ENCODE data around the gene NAALADL2.
"Not testable (repeated sequence)": the region's sequence is repeated elsewhere in the genome, so short reads cannot be mapped to it uniquely, and the experiment has no call there.

Gene NAALADL2

DNA sequence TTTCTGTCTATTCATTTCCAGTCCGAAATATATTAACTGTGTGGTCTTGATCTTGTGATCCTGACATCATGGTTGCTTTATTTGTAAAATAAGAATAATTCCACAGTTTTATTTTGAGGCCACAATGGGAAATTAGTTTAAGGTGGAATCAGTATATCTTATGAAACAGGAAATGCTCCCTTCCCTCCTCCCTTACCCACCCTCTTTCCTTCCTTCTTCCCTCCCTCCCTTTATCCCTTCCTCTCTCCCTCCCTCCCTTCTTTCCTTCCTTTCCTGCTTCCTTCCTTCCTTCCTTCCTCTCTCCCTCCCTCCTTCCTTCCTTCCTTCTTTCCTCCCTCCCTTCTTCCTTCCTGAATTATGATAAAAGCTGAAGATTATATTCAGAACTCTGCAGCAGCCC is 452.3 kb downstream of the NAALADL2 start:
- no peak for DNase-seq (ENCODE audit: low read depth)

DNA sequence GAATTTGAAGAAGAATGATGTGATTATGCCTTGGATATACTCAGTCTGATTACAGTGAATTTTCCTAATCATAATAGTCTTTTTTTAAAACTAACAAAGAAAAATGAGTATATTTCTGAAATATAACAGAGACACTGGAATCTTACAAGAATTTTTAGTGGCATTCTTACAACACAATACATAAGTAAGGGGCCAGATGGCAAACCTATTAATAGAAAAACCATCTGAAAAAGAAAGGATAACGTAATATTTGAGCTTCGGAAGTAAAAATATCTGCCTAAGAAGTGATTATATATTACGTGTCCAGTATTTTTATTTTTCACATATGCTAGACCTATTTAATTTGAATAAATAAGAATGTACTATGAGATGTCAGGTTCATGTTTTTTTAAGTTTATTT is 452.8 kb downstream of the NAALADL2 start:
- no peak for DNase-seq (ENCODE audit: low read depth)

DNA sequence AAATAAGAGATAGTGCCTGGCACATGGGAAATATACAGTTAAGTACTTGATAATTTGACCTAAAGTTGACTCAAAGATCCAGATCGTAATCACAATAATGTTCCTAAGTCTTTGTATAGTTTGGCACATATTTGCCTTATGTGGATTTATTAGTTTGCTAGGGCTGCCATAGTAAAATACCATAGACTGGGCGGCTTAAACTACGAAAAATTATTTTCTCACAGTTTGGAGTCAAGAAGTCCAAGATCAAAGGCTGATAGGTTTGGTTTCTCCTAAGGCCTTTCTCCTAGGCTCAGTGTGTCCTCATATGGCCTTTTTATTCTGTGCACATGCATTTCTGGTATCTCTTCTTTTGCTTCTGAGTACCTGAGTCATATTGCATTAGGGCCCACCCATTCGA is 453.7 kb downstream of the NAALADL2 start:
- DNase-seq (ENCODE audit: low read depth) = no peak

DNA sequence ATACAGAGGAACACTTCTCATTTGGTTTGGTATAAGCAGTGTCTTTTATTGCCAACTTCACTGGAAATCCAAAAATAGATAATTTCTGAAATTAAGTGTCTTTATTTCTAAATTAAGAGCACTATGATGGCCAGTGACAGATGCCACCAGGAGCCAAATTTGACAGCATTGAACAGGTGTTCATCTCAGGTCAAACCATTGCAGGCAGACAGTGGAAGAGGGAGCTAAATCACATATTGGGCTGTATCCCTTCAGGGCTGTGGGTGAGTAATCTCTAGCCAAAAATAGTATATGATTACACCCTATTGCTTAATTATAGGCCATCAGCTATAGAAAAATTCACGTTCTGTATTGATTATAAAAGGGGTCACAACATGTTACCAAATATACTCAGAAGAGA is 457.7 kb downstream of the NAALADL2 start:
- DNase-seq (ENCODE audit: low read depth) = no peak

DNA sequence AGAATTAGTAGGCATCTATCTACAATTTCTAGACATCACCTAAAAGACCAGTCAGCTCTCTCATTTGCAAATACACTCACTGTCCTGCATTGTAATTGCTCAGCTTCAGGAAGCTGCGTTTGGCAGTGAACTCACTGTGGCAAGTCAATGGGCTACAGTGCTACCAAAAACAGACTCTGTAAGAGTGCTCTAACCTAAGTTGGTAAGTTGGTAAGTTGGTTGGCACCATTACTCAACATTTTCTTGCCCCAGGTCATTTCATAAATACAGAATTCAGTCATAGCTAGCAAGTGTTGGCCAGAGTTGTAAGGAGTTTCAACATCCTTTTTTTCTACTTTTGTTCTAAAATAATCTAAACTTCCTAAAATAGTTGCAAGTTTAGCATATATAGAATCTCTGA is 466.3 kb downstream of the NAALADL2 start:
- DNase-seq (ENCODE audit: low read depth) = no peak

DNA sequence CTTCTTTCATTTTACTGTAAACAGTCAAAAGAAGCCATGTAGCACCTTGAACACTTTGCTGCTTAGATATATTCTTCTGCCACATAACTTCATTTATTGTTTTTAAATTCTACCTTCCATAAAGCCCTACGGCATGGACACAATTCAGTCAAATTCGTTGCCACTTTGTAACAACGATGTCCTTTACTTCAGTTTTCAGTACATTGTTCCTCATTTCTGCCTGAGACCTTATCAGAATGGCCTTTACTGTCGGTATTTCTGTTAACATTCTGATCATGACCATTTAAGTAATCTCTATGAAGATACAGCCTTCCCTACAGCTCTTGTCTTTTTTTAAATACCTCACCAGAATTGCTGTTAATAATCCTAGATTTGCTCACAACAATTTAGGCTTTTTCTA is 466.9 kb downstream of the NAALADL2 start:
- no peak for DNase-seq (ENCODE audit: low read depth)

DNA sequence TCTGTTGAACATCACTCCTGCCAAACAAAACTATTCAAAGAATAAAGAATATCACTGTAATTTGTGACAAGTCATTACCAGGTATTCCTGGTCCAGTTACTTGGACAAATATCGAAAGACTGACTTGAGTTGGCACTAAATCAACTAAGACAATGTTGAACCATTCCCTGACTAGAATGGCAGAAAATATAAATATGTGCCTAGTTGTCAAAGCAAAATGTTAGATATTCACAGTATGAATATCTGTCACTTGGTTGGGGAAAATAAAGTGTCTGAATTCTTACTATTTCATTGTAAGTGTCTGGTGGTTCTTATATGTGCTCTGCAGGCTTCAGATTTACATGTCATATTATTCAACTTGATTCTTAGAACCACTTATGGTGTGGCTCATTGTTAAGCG is 470.2 kb downstream of the NAALADL2 start:
- DNase-seq (ENCODE audit: low read depth) = no peak

DNA sequence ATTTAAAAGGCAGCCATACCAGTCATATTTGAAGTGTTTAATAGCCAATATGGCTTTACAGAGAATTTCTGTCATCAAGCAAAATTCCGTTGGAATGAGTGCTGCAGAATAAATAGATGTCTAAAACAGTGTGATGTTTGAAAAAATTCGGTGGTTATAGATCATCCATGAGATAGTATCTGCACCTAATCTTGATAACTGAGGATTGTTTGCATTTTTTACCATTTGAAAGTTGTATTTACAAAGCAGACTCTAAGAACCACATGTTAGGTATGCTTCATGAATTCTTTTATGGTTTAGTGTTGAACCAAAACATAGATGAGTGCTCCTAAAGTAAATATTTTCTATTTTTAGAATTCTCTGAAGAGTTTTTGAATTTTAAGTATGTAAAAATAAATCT is 476.1 kb downstream of the NAALADL2 start:
- DNase-seq (ENCODE audit: low read depth) = no peak

DNA sequence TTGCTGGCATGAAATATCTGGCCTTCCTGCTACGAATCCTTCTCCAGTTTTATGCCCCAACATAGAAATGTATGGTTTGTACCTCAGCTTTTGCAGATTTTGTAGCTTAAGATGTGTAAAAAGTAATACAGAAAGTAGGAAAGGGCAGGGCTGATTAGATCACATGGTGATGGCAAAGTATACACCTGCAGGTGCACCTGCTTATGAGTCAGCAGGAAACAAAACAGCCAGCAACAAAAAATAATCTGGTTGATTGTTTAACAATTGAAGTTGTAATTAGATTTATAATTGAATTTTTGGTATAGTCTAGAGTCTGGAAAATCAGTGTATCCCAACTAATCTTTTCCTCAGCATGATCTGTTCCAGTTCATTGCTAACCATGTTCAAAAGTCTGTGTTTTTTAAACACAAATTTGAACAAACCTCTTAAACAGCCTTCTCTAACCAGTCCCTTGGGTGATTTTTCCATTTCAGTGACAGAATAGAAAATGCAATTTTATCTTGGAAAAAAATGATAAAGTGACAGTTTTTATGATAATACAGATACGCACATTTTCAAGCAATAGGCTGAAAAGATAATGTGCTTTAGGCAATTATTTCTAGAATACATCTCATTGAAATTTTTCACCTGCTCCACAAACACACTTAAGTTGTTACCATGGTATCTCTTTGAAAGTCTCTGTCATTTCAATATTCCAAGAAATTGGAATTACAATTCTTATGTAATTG is 477.4 kb downstream of the NAALADL2 start:
- DNase-seq (ENCODE audit: low read depth) = no peak

DNA sequence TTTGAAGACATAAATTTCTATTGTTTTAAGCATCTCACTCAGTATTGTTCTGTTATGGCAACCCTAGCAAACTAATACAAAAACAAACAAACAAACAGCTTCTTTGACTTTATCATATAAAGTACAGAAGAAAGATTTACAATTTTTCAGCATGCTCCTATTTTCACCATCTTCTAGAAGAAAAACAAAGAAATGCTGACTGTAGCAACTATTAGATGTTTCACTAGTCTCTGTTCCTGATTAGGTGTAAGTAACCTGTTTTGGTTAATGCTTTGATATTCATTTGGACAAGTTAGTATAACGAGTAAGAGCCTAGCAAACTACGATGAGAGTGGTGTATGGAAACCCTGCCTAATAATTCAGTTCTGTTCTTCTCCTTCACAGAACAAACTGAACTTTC is 478.5 kb downstream of the NAALADL2 start:
- DNase-seq (ENCODE audit: low read depth) = no peak

DNA sequence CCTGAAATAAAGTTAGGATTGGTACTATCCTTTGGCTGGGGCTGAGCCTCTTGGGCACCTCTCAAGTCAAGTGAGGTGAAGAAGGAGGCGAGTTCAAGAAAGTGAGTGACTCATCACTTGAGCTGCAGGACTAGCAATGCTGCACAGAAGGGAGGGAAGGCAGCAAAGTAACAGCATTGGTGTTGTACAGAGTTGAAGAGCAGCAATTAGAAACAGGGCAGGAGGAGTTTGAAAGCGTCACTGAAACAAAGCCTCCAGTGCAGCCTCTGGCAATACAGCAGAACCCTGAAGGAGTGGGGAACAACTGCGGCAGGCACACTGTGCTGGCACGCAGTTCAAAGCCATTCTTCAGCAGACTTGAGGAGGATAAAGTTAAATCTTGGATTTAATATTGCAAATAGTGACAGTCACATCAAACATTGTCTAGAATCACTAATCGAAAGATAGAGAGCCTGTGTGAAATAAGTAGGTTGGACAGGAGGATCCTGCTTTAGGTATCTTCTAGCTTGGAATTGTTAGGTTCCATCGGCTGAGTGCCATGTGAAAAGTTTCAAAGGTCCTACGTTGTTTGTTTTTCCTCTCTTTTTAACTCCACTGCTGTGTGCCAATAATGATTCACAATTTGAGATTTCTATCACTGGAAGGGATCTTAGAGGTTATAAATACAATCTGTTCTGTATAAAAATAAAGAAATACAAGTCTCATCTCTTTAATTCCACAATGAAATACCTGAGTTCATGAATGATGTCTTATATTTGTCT is 479.8 kb downstream of the NAALADL2 start:
- no peak for DNase-seq (ENCODE audit: low read depth)

DNA sequence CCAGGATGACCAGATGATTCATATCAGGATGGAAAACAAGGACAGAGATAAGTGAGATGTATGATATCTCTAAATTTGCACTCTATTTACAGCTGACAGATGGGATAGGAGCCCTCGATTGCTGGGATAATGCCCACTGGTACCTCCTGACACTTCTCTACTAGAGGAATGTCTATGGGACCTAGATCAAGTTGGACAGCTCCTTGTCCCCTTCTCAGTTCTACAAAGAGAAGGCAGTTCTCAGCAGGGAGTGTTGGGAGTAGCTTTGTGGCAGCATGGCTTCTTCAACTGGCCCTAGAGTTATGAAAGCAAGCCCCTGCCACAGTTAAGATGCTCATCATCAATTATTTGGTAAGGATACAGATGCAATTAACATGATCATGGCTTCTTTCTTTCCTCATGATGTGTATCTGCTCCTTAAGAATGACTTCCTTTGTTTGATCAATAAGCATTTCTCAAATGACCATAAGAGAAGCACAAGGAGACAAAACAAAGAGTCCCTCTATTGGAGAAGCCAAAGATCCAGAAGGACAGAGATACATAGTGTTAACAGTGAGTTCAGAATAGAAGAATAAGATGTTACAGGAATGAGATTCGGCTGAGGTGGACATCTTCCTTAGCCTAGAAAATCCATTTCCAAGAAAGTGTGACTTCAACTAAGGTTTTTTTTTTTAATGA is 481.3 kb downstream of the NAALADL2 start:
- DNase-seq (ENCODE audit: low read depth) = no peak

DNA sequence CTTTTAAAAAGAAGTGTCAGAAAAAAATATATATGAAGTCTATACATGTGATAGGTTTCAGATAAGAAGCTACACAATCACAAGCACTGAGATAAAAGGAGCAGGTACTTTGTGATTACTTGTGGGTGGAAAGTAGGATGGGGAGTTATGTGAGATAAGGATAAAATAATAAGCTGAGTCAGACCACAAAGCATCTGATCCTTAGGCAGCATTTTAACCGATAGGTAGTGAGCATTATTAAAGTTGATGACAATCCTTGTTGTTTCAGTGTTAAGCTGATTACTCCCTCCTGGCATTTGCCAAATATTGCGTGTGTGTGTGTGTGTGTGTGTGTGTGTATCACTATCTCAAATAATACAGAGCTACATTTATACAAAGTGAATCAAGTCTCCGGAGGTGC is 483.1 kb downstream of the NAALADL2 start:
- no peak for DNase-seq (ENCODE audit: low read depth)

DNA sequence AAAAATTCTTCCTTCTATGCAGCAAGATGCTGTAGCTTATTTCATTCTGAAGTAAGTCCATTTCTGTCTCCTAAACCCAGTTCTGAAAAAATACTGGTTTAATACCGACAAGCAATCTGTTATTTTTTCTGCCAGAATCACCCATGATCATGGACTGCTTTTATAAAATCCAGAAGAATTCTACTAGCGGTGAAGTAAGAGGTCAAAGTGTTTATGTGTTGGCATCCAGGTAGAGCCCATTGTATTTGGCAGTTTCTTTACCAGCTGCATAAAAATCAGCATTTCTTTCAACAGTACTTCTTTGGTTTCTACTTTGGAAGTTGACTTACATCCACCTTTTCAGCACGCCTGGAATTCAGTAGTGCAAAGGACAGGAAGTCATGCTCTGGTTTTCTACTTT is 484.8 kb downstream of the NAALADL2 start:
- DNase-seq (ENCODE audit: low read depth) = no peak

DNA sequence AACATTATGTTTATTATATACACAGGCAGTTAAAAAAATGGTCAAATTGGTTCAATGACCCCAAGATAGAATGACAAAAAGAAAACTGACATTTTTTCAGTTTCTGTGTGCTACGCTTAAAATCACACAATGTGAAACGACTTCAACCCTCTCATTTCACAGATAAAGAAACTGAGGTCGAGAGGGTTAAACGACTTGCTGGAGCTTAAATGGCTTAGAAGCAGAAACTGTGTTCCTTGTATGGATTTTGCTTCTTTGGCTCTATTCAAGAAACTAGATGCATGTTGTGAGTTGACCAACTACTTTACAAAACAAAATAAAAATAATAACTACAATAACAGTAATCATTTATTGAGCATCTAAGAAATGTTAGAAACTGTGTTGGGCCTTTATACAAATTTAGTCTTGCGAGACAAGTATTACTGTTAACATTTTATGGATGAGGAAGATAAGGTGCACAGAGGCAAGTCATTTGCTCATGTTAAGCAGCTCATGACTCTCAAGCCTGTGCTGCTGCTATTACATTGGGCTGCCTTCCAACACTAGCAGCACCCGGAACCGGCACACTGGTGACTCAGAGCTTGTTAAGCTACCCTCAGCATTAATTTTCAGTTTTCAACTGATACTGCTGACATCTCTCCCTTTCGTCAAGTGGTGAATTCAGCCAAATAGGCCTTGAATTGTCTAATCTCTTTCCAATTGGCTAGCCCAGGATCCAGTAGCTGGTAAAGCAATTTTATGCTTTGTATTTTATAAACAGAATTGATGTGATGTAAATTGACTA is 487.6 kb downstream of the NAALADL2 start:
- no peak for DNase-seq (ENCODE audit: low read depth)

DNA sequence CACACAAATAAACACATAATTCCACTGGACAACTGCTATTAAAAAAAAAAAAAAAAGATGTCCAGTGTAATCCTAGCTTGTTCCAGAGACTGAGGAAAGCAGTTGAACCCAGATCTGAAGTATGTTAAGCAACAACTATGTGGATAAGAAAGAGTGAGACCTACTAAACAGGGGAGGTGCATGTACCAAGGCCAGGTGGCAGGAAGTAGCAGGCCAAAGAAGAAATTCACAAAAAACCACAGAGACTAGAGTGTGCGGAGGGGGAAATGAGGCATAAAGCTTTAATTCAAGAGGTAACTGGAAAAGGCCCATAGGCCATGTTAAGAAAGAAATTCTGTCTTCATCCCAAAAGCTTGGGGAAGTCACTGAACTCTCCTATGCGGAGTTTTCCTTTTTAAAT is 490.0 kb downstream of the NAALADL2 start:
- no peak for DNase-seq (ENCODE audit: low read depth)

DNA sequence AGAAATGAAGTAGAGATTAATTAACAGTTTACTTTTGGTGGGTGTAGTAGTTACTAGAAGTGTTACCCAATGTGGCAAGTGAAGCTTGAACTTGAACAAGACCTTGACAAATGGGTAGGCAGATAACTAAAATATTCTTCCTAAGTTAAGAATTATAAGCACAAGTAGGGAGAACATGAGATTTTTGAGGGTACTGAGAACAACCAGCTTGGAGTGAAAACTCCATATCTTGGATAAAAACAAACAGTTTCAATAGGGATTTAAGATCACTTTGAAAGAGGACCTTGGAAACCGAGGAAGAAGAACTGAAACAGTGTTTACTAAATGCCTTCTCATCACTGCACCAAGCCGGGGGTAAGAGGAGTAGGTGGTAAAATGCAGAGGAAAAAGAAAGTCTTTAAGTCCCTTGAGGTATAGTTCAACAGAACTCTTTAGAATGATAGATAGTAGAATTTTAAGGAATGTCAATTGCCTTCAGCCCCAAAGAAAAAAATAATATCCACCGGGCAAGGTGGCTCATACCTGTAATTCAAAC is 496.7 kb downstream of the NAALADL2 start:
- DNase-seq (ENCODE audit: low read depth) = no peak

DNA sequence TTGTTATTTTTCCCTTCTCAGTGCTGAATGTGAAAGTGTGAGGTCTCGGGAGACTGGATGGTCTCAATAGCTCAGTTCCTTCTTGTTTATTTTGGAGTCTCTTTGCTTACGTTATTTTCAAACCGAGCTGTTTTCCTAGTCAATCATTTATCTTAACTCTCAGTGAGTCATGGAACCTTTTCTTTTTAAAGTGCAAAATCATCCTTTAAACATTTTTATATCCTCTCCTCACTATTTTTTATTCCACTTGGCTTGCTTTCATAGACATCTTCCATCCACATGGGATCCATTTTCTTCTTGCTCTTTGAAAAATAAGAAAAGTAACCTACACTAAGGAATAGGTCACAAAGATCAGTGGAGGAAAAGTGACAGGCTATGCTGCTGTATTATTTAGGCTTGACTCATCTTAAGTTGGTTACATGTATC is 497.8 kb downstream of the NAALADL2 start:
- DNase-seq (ENCODE audit: low read depth) = no peak

DNA sequence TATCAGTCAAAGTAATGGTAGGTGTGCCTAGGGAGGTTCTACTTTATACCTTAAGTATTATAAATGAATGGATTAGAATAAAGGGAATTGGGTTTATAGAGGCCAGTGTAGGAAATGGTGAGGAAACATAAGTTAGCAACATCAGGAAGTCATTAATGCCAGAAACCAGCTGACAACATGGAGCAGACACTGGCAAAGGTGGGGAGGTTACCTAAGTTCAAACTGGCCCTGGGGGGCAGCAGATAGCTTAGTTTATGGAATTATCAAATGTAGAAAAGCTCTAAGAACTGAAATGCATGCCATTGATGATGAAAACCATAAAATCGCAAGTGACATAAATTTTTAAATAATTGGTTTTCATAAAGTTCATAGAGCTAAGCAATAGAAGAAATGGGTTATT is 498.6 kb downstream of the NAALADL2 start:
- DNase-seq (ENCODE audit: low read depth) = no peak

DNA sequence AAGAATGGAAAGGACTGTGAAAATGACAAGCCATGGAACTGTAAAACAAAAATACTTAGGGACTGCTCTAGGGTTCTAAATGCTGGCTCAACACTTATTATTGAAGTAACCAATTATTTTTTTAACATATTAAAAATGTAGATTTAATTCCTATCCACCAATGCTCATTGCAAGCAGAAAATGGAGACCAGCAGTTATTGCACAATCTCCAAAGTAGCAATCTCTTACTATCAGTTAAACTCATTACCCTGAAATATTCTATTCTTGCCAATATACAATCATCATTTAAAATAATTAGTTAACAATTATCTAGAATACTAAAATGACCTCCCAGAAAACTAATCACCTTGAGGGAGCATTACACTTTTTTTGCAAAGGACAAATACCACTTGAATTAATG is 499.8 kb downstream of the NAALADL2 start:
- no peak for DNase-seq (ENCODE audit: low read depth)

DNA sequence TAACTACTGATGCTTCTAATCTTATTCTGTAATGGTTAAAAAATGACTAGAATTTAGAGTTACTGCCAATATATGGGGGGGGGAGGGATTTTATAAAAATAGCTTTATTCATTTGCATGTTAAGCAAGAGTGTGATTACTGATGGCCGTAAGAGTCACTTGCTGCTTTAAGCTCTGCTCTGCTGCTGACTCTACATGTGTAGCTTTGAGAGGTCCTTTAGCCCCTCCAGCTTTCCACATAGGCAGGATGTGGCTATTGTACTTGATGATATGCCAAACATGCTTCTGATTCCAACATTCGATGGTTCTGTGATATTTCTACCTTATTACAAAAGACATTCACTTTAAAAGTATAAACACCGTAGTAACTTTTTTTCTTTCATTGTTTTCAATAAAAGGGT is 511.3 kb downstream of the NAALADL2 start:
- not testable (repeated sequence) for DNase-seq (ENCODE audit: low read depth)

DNA sequence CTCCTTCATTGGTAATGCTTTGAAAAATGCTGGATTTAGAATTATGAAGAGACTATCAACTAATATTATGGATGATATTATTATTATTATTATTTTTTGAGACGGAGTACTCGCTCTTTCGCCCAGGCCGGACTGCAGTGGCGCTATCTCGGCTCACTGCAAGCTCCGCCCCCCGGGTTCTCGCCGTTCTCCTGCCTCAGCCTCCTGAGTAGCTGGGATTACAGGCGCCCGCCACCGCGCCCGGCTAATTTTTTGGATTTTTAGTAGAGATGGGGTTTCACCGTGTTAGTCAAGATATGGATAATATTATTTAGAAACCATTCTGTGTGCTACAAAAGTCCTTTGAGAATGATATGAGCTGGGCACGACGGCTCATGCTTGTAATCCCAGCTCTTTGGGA is 512.1 kb downstream of the NAALADL2 start:
- not testable (repeated sequence) for DNase-seq (ENCODE audit: low read depth)
